AG09319 (cell line): ENCODE results near the gene HDAC4.

Experiments used
- DNase-seq: peaks from one replicate; pipeline ENCODE4 v3.0.0-alpha.2; 2010; ENCODE audit warnings: low read depth; ENCODE audit errors: extremely low read depth
- TF ChIP-seq, protein P1 (sequence below): IDR thresholded peaks from 2 replicates; pipeline ENCODE4 v1.5.1; 2011; ENCODE audit warnings: low read depth, mild to moderate bottlenecking, inconsistent platforms, low read length, moderate library complexity

The HDAC4 gene

DNA sequence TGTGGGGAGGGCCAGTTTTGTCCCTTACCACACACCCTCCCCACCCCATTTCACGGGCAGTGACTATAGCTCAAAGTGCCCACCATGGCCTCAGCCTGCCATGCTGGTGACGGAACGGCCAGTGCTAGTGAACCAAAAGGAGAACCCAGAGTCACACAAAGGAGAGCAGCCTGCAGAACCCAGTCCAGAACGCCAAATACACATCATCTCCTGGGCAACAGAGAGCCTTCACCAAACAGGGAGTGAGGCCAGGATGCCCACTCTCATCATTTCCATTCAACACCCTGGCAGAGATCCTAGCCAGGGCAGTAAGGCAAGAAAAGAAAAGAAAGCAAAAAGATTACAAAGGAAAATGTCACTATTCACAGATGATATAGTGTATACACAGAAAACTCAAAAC, 38.3 kb downstream of the HDAC4 start:
- TF ChIP-seq, protein P1, sequence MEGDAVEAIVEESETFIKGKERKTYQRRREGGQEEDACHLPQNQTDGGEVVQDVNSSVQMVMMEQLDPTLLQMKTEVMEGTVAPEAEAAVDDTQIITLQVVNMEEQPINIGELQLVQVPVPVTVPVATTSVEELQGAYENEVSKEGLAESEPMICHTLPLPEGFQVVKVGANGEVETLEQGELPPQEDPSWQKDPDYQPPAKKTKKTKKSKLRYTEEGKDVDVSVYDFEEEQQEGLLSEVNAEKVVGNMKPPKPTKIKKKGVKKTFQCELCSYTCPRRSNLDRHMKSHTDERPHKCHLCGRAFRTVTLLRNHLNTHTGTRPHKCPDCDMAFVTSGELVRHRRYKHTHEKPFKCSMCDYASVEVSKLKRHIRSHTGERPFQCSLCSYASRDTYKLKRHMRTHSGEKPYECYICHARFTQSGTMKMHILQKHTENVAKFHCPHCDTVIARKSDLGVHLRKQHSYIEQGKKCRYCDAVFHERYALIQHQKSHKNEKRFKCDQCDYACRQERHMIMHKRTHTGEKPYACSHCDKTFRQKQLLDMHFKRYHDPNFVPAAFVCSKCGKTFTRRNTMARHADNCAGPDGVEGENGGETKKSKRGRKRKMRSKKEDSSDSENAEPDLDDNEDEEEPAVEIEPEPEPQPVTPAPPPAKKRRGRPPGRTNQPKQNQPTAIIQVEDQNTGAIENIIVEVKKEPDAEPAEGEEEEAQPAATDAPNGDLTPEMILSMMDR = no peak
- DNase-seq = no peak

DNA sequence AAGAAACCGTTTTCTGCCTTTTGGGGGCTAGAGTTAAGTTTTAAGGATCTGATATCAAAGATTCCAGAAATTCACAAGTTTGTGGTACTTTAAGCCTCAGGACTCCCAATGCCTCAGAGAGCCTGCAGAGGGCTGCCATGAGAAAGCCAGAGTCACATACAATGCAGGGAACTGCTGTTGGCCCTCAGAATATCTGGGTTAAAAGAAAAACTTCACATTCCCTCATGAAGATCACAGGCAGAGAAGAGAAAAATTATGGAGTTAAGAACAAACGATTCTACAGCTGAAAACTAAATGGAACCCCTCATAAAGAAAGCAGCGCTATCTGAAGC, 39.5 kb downstream of the HDAC4 start:
- TF ChIP-seq, protein P1 = peak; percentile 36
- no peak for DNase-seq

DNA sequence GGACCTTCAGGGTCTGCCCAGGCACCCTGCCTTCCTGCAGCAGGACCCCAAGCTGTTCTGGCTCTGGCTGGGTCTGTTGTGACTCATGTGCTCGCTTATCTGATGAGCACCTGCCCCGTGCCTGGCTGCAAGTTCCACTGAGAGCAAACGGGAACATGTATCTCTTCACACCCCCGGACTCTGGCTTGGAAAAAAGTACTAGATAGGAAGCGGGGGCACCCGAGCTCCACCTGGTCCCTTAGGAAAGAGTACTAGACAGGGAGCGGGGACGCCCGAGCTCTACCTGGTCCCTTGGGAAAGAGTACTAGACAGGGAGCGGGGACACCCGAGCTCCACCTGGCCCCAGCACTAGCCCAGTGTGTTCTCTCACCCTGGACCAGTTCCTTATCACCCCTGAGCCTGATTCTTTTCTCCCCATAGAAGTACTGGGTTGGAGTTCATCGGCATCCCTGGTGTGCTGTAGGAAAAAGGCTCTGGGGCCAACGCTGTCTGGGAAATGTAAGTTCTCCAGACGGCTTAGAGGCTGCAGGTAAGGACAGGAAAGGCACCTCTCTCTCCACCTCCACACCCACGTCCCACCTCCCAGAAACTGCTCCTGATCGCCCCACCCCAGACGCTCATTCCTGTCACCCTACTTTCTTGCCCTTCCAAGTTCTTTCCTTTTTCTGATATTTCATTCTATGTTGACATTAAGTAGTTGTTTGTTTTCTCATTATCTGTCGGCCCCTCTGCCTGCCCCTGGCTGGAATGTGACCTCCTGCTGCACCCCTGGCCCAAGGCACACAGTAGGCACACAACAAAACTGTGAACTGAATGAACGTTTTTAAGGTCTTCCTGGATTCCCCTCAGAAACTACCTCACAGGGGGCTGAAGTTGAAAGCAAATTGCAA, 40.2 kb downstream of the HDAC4 start:
- TF ChIP-seq, protein P1 = no peak
- no peak for DNase-seq

DNA sequence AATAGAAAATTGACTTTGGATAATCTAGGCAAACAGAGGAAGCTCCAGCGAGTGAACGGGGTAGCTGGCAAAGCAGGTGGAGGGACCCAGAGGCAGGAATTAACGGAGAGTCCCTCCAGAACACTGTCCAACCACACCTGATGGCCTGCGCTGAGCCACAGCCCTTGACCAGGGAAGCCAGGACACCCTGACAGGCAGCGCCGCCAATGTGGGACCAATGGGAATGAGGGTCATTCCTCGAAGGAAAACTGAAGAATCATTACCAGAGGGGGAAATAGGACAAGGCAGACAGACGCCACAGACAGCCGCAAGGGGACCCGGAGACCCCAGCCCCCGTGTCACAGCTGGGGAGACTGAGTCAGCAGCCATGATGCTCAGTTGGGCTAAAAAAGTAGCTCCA, 40.8 kb downstream of the HDAC4 start:
- TF ChIP-seq, protein P1 = no peak
- no peak for DNase-seq

DNA sequence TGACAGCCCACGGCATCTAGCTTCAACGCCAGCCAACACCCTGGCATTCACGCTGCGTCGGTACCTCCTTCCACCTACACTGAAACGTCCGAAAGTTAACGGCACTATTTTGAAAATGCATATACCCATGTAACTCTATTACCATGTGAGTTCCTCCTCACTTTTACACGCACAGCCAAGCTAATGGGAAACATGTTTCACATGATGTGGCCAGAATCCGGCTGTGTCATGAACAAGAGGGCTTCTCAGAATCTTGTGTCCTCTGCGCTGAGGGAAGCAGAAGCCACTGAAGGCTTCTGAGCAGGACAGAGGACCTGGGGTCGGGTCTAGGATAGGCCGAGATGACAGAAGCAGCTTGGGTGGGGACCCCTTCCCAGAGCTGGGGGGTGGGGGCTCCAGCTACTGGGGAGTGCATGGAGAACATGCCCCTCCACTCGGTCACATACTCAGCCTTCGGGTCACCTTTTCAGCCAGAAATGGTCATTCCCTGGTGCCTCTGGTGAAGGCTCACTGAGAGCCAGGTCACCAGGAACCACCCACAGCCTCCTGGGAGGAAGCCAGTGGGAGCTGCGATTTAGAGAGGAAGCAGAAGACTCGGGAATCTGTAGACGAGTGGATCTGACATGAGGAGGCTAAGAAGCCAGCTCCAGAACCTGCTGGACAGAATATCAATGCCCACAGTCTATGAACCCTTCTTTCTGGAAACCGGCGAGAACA, 41.5 kb downstream of the HDAC4 start:
- TF ChIP-seq, protein P1 = no peak
- DNase-seq = peak; percentile 22

DNA sequence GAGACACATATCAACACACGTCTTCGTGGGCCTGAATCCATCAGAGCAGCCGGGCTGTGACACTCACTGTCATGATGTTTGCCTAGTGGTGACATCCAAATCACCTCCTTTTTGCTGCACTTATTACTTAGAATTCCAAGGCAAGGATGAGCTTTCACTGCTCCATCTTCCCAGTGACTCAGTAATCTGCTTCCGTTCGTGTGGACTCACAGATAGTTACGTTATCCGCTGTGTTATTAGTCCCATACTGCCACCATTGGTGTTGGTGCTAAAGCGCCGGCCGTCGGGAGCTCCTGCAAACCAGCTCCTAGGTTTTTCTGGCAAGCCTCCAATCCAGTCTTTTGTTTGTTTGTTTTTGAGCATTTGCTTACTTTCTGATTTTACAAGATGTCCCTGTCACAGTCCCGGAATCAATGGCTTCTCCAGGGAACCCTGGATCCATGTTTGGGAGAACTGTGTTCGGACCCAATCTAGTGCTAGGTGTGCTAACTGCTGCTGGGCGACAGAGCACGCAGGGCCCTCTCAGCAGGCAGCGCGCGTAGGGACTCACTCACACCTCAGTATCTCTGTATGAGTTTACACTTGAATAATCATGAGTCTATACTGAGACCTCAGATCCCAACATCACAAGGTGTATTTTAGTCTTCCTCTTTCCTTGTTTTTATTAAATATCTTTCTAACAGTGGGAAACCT, 42.6 kb downstream of the HDAC4 start:
- no peak for DNase-seq
- TF ChIP-seq, protein P1 = no peak

DNA sequence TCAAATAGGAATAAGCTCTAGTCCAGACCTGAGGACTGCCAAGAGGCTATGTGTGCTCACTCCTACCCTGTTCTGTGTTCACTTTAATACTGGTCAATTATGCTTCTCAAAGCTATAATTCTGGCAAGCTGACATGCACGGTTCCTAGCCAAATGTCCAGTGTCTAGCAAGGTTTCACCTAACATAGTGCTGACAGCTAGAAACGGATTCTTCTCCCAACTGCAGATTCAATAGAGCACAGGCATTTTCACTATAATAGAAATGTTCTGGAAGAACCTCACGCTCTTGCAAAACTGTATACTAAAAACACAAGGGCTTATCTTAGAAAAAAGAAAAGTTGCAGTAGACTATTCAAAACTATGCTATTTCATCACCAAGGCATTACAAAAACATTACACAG, 45.1 kb downstream of the HDAC4 start:
- DNase-seq = no peak
- TF ChIP-seq, protein P1 = no peak
